ENCODE results near the gene POLR2C.

Gene POLR2C

DNA sequence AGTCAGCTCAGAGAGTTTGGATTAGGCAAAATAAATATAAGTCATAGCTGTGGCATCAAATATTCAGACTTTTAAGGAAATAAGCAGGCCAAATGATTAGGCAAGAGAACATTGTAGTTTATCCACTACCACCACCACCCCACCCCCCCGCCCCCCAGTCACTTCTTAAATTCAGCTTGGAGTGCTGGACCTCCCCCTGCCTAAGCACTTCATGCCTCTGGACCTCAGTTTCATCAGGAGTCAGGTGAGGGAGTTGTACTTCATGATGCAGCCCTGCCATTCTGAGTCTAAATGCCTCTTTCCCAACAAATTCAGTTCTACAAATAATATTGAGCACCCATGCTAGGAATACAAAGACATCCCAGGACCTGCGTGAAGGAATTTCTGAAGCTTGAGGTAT is 2.0 kb downstream of the POLR2C start:
- H3K36me3 ChIP-seq (ENCODE audit: control insufficient read depth, insufficient read depth, low read length): peaks cover 36% of the 10 kb centered on the region
- H3K9ac ChIP-seq (ENCODE audit: low read length): no peak overlapping the region
- peaks cover 11% of the 10 kb centered on the region for H3K4me1 ChIP-seq (ENCODE audit: control insufficient read depth, insufficient read depth, low read length)
- no peak overlapping the region for H3K27ac ChIP-seq (ENCODE audit: low read depth, low read length)
- H3K27me3 ChIP-seq (ENCODE audit: control insufficient read depth, insufficient read depth, low read length): no peaks in the 10 kb centered on the region
- no peak overlapping the region for H3K4me3 ChIP-seq (ENCODE audit: low read length)

DNA sequence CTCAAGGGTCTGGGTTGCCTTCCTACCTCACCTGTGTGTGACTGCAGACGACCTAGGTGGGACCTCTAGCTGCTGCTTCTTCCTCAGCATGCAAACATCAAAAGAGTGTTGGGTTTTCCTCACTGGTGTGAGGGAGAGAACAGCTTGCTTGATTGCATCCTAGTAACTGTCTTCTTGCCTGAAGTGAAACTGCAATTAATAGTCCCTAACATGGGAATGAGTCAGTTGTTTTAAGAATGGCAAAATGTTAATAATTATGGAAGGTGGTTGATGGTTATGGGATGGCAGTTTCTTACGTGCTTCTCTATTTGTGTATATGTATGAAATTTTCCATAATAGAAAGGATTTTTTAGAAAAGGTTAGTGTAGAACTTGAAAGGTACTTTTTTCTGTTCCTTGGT is 5.9 kb downstream of the POLR2C start:
- peaks cover 39% of the 10 kb centered on the region for H3K36me3 ChIP-seq (ENCODE audit: control insufficient read depth, insufficient read depth, low read length)
- H3K27me3 ChIP-seq (ENCODE audit: control insufficient read depth, insufficient read depth, low read length): no peaks in the 10 kb centered on the region
- H3K27ac ChIP-seq (ENCODE audit: low read depth, low read length): no peak overlapping the region
- peaks cover 8% of the 10 kb centered on the region for H3K4me1 ChIP-seq (ENCODE audit: control insufficient read depth, insufficient read depth, low read length)
- H3K9ac ChIP-seq (ENCODE audit: low read length): no peak overlapping the region
- H3K4me3 ChIP-seq (ENCODE audit: low read length): no peak overlapping the region

- Histone ChIP-seq H3K27me3 (ENCODE audit: control insufficient read depth, insufficient read depth, low read length) (no peaks in the 10 kb centered on the region), H3K27ac (ENCODE audit: low read depth, low read length) (no peak overlapping the region), H3K4me1 (ENCODE audit: control insufficient read depth, insufficient read depth, low read length) (peaks cover 3% of the 10 kb centered on the region), H3K36me3 (ENCODE audit: control insufficient read depth, insufficient read depth, low read length) (peaks cover 39% of the 10 kb centered on the region), H3K9ac (ENCODE audit: low read length) (no peak overlapping the region), H3K4me3 (ENCODE audit: low read length) (no peak overlapping the region)
These were observed 6.6 kb downstream of the POLR2C start for GRCh38 chr16:57469046-57469445.

DNA sequence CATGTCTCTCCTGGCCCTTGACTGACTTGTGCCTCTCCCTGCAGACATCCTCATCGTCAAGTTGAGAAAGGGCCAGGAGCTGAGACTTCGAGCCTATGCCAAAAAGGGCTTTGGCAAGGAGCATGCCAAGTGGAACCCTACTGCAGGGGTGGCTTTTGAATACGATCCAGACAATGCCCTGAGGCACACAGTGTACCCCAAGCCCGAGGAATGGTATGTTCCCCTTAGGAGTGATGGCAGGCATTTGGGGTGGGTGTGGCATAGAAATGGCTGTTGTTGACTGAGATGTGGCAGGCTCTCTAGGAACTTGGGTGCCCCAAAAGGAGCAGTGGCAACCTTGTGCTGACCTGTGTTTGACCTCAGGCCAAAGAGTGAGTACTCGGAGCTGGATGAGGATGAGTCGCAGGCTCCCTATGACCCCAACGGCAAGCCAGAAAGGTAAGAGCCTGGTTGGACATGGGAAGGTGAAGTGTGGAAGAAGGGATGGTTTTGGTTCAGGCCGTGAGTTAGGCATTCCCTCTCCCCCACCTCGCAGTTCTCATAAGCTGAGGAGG is 7.5 kb downstream of the POLR2C start:
- H3K36me3 ChIP-seq (ENCODE audit: control insufficient read depth, insufficient read depth, low read length): peaks cover 38% of the 10 kb centered on the region
- no peak overlapping the region for H3K9ac ChIP-seq (ENCODE audit: low read length)
- no peak overlapping the region for H3K27ac ChIP-seq (ENCODE audit: low read depth, low read length)
- no peaks in the 10 kb centered on the region for H3K27me3 ChIP-seq (ENCODE audit: control insufficient read depth, insufficient read depth, low read length)
- H3K4me3 ChIP-seq (ENCODE audit: low read length): no peak overlapping the region
- H3K4me1 ChIP-seq (ENCODE audit: control insufficient read depth, insufficient read depth, low read length): peaks cover 1% of the 10 kb centered on the region

DNA sequence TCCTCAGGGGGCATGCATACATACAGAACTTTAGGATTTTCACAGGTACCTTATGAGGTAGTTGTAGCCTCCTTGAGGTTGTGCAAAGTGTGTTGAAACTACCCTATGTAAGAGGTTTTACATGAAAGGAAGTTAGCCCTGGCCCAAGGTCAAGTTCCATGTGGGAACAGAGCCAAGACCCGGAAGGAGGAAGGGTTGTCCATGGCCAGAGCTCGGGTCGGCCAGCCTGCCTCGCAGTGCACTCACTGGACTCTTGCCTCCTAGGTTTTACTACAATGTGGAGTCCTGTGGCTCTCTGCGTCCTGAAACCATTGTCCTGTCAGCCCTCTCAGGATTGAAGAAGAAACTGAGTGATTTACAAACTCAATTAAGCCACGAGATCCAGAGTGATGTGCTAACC is 8.2 kb downstream of the POLR2C start:
- H3K4me1 ChIP-seq (ENCODE audit: control insufficient read depth, insufficient read depth, low read length): no peaks in the 10 kb centered on the region
- H3K27ac ChIP-seq (ENCODE audit: low read depth, low read length): no peak overlapping the region
- no peak overlapping the region for H3K4me3 ChIP-seq (ENCODE audit: low read length)
- no peaks in the 10 kb centered on the region for H3K27me3 ChIP-seq (ENCODE audit: control insufficient read depth, insufficient read depth, low read length)
- H3K36me3 ChIP-seq (ENCODE audit: control insufficient read depth, insufficient read depth, low read length): peaks cover 36% of the 10 kb centered on the region
- H3K9ac ChIP-seq (ENCODE audit: low read length): no peak overlapping the region

DNA sequence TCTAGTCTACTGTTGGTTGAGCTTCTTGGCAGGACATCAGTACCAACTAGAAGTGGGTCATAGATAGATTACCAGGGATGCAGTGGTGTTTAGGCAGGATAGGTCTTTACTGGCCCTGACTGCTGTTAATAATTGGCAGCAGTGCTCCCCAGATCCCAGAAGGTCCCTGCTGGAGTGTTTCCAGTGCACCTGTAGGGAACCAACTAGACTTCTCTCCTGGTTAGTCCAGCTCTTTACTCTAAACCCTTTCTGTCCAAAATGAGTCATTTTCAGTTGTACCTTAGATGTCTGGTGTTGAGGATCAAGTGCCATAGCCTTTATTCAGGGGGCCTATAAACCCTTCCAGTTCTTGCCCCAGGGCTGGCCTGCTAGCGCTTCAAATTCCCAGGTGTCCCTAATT is 8.7 kb downstream of the POLR2C start:
- Histone ChIP-seq H3K27me3 (ENCODE audit: control insufficient read depth, insufficient read depth, low read length) (no peaks in the 10 kb centered on the region), H3K4me1 (ENCODE audit: control insufficient read depth, insufficient read depth, low read length) (no peaks in the 10 kb centered on the region), H3K36me3 (ENCODE audit: control insufficient read depth, insufficient read depth, low read length) (peaks cover 33% of the 10 kb centered on the region), H3K4me3 (ENCODE audit: low read length) (no peak overlapping the region), H3K27ac (ENCODE audit: low read depth, low read length) (no peak overlapping the region), H3K9ac (ENCODE audit: low read length) (no peak overlapping the region)

DNA sequence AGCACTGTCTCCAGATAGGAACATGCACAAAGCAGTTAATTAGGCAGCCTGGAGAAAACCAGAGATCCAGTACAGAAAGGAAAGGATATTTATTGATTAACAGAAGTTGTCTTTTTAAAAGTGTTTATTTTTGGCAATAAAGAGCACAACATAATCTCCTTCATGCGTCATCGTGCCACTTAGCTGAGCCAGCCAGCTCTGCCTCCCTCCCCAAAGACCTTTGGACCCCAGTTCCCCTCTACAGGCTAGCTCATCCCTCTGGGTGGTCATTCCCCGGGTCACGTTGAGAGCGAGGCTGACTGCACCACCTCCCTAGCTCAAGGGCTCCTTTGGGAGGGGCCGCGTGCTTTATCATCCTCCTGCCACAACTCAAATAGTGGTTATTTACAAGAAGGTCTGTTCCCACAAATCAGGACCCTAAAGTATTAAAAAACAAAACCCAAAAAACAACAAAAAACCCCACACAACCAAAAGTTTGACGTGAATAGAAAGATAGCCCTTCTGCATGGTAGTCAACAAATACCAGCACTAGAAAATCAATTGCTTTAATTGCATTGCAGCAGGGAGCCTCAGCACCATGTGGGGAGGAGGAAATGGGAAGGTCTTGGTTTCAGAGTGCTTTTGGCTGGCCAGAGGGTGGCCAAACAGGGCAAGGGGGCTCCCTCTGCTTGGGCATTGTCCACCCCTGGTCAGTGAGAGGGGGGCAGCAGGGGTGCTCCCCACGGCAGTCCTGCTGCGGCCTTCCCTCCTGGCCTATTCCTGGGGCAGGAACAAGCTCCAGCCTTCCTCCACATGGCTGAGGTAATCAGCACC is 9.6 kb downstream of the POLR2C start:
- Histone ChIP-seq H3K4me1 (ENCODE audit: control insufficient read depth, insufficient read depth, low read length) (no peaks in the 10 kb centered on the region), H3K27me3 (ENCODE audit: control insufficient read depth, insufficient read depth, low read length) (no peaks in the 10 kb centered on the region), H3K36me3 (ENCODE audit: control insufficient read depth, insufficient read depth, low read length) (peaks cover 30% of the 10 kb centered on the region), H3K9ac (ENCODE audit: low read length) (no peak overlapping the region), H3K27ac (ENCODE audit: low read depth, low read length) (no peak overlapping the region), H3K4me3 (ENCODE audit: low read length) (no peak overlapping the region)

- H3K4me1 ChIP-seq (ENCODE audit: control insufficient read depth, insufficient read depth, low read length): no peaks in the 10 kb centered on the region
- H3K9ac ChIP-seq (ENCODE audit: low read length): no peak overlapping the region
- no peak overlapping the region for H3K4me3 ChIP-seq (ENCODE audit: low read length)
- H3K27me3 ChIP-seq (ENCODE audit: control insufficient read depth, insufficient read depth, low read length): no peaks in the 10 kb centered on the region
- H3K27ac ChIP-seq (ENCODE audit: low read depth, low read length): no peak overlapping the region
- peaks cover 30% of the 10 kb centered on the region for H3K36me3 ChIP-seq (ENCODE audit: control insufficient read depth, insufficient read depth, low read length)
These were observed 10.2 kb downstream of the POLR2C start for GRCh38 chr16:57472665-57473060.

GRCh38 chr16:57473176-57473840 is 10.8 kb downstream of the POLR2C start:
- H3K4me3 ChIP-seq (ENCODE audit: low read length): no peak overlapping the region
- no peak overlapping the region for H3K9ac ChIP-seq (ENCODE audit: low read length)
- no peaks in the 10 kb centered on the region for H3K27me3 ChIP-seq (ENCODE audit: control insufficient read depth, insufficient read depth, low read length)
- no peak overlapping the region for H3K27ac ChIP-seq (ENCODE audit: low read depth, low read length)
- H3K36me3 ChIP-seq (ENCODE audit: control insufficient read depth, insufficient read depth, low read length): peaks cover 30% of the 10 kb centered on the region
- no peaks in the 10 kb centered on the region for H3K4me1 ChIP-seq (ENCODE audit: control insufficient read depth, insufficient read depth, low read length)

GRCh38 chr16:57473906-57474305 is 11.4 kb downstream of the POLR2C start:
- no peak overlapping the region for H3K9ac ChIP-seq (ENCODE audit: low read length)
- H3K4me3 ChIP-seq (ENCODE audit: low read length): no peak overlapping the region
- H3K27ac ChIP-seq (ENCODE audit: low read depth, low read length): no peak overlapping the region
- no peaks in the 10 kb centered on the region for H3K27me3 ChIP-seq (ENCODE audit: control insufficient read depth, insufficient read depth, low read length)
- H3K4me1 ChIP-seq (ENCODE audit: control insufficient read depth, insufficient read depth, low read length): no peaks in the 10 kb centered on the region
- H3K36me3 ChIP-seq (ENCODE audit: control insufficient read depth, insufficient read depth, low read length): peaks cover 26% of the 10 kb centered on the region

DNA sequence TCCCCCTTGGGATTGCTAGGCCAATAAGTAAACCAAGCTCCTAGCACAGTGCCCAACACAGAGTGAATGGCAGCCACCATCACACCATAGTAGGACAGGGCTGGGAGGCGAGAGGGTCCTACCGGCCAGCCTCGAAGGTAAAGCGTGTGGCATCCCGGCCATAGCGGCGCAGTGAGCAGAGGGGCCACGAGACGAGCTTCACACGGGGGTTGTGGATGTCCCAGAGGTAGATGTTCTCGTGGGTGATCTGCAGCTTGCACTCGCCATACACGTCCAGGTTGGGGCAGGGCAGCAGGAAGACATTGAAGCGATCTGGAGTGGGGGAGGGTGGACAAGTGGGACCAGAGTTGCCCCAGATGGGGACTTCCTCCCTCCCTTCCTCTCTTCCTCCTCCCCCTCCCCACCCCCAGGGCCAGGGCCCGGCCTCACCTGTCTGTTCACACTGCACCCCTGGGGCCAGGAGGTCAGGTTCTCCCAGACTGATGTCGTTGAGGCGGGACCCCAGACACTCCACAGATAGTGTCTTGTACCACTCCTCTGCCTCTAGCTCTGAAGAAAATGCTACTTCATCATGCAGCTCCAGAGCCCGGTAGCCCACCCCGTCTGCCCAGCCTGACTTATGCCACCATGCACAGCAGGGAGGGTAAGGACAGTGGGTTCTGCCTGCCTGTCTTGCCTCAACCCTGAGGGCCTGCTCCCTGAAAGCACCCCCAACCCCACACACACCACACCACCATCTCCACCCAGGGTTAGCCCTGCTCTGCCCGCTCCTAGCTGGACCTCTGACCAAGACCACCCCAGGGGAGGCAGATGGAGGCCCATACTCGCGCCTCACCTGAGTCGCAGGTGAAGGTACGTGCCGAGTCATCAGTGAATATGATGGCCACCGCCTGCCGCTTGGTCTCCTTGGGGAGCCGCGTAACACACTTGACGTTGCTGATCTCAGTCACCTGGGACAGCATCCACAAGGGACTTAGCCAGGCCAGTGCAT is 12.5 kb downstream of the POLR2C start:
- peaks cover 18% of the 10 kb centered on the region for H3K36me3 ChIP-seq (ENCODE audit: control insufficient read depth, insufficient read depth, low read length)

More for the DNA sequence above, 12.5 kb downstream of the POLR2C start:
- Histone ChIP-seq H3K9ac (ENCODE audit: low read length) (no peak overlapping the region), H3K27ac (ENCODE audit: low read depth, low read length) (no peak overlapping the region), H3K4me1 (ENCODE audit: control insufficient read depth, insufficient read depth, low read length) (no peaks in the 10 kb centered on the region), H3K4me3 (ENCODE audit: low read length) (no peak overlapping the region), H3K27me3 (ENCODE audit: control insufficient read depth, insufficient read depth, low read length) (no peaks in the 10 kb centered on the region)
